GM19025 (cell line): ENCODE results near the gene LTB.
"Not testable (repeated sequence)": the region's sequence is repeated elsewhere in the genome, so short reads cannot be mapped to it uniquely, and the experiment has no call there.

Source experiments
- ATAC-seq: cut with Tn5 transposase; IDR thresholded peaks from one replicate; pipeline ENCODE4 v1.9.1; 2021; ENCODE audit warnings: mild to moderate bottlenecking, low read depth, moderate library complexity; ENCODE audit not compliant: unreplicated experiment

Gene LTB

GRCh38 chr6:31609519-31610406 is 27.5 kb upstream of the LTB start:
- ATAC-seq: no peak

GRCh38 chr6:31607317-31607716 is 25.1 kb upstream of the LTB start:
- no peak for ATAC-seq

- ATAC-seq: no peak
Measured at GRCh38 chr6:31597006-31597405, 14.8 kb upstream of the LTB start.

GRCh38 chr6:31592396-31592771 is 10.2 kb upstream of the LTB start:
- ATAC-seq: no peak

- not testable (repeated sequence) for ATAC-seq
Measured at GRCh38 chr6:31590691-31591090, 8.5 kb upstream of the LTB start.

- no peak for ATAC-seq
Measured at GRCh38 chr6:31588871-31589650, 6.8 kb upstream of the LTB start.

GRCh38 chr6:31587791-31588777 is 5.9 kb upstream of the LTB start:
- no peak for ATAC-seq

GRCh38 chr6:31586599-31587281 is 4.5 kb upstream of the LTB start:
- ATAC-seq: no peak

GRCh38 chr6:31586008-31586407 is 3.8 kb upstream of the LTB start, which contains the start of gene LST1:
Gene LST1 (plus strand): TSS chr6:31586277. CDS start chr6:31587300, 1,023 bp downstream.
- ATAC-seq: no peak

- ATAC-seq: no peak
Measured at GRCh38 chr6:31585491-31585890, 3.3 kb upstream of the LTB start.

GRCh38 chr6:31581434-31582229 is 592 bp downstream of the LTB start:
- ATAC-seq: no peak

- ATAC-seq: peak; percentile 56
Measured at GRCh38 chr6:31580807-31581433, 1.3 kb downstream of the LTB start.

- no peak for ATAC-seq
Measured at GRCh38 chr6:31580438-31580740, 1.8 kb downstream of the LTB start.

- ATAC-seq: no peak
Measured at GRCh38 chr6:31579546-31580437, 2.4 kb downstream of the LTB start.

GRCh38 chr6:31579119-31579505 is 3.1 kb downstream of the LTB start:
- ATAC-seq: no peak

- no peak for ATAC-seq
Measured at GRCh38 chr6:31578184-31579118, 3.8 kb downstream of the LTB start.

- no peak for ATAC-seq
Measured at GRCh38 chr6:31577579-31577966, 4.7 kb downstream of the LTB start.
